IMR-90 (cell line): ENCODE results near the gene TOE1. TPM values are rescaled to one million over a fixed set of nuclear protein-coding genes. Genes with fewer than 3 reads are reported as not detected.

Experiments
- ATAC-seq: fragments of 200-7000 bp; cut with Tn5 transposase; 2 replicates; pipeline ENCODE4 v1.9.1; 2020; ENCODE audit warnings: low read depth, mild to moderate bottlenecking, moderate library complexity
- BruUV-seq: library from RNA; stranded (reverse); fragments of 400-500 nt; replicated peaks from 2 replicates; lab custom pipeline; 2021; lab: Mats Ljungman, UMichigan
- CTCF ChIA-PET: fragments of 300-600 bp; formaldehyde crosslinking; extraction: SDS; loops from one replicate; lab custom pipeline; 2021; ENCODE audit warnings: antibody characterized with exemption; lab: Yijun Ruan, JAX
- POLR2A ChIA-PET: fragments of 300-600 bp; sonication (Branson Sonifier 250); formaldehyde crosslinking; loops from one replicate; lab custom pipeline; 2022; ENCODE audit warnings: antibody characterized with exemption; ENCODE audit not compliant: unreplicated experiment; lab: Charles Lee
- DNase-seq: peaks from one replicate; pipeline ENCODE4 v3.0.0; 2013
- H2AFZ ChIP-seq: replicated peaks from 2 replicates; pipeline ENCODE3; 2013; ENCODE audit warnings: low read length, mild to moderate bottlenecking; ENCODE audit not compliant: poor library complexity
- H2AK5ac ChIP-seq: 2 replicates; pipeline ENCODE4 v1.6.1; 2013; ENCODE audit warnings: low read depth, low read length, inconsistent platforms
- H2AK9ac ChIP-seq: replicated peaks from 2 replicates; pipeline ENCODE3; 2013; ENCODE audit warnings: mild to moderate bottlenecking, low read depth, low read length, moderate library complexity; ENCODE audit not compliant: poor library complexity
- H2BK120ac ChIP-seq: 2 replicates; pipeline ENCODE4 v1.6.1; 2013; ENCODE audit warnings: low read depth, low read length, inconsistent platforms
- H2BK15ac ChIP-seq: 3 replicates; pipeline ENCODE4 v1.6.1; 2013; ENCODE audit warnings: low read depth, low read length, inconsistent platforms
- H2BK20ac ChIP-seq: 2 replicates; pipeline ENCODE4 v1.6.1; 2013; ENCODE audit warnings: low read depth, mild to moderate bottlenecking, inconsistent platforms, low read length, moderate library complexity
- H2BK5ac ChIP-seq: 2 replicates; pipeline ENCODE4 v1.6.1; 2013; ENCODE audit warnings: mild to moderate bottlenecking, low read depth, low read length, inconsistent platforms; ENCODE audit not compliant: poor library complexity, severe bottlenecking
- H3K14ac ChIP-seq: replicated peaks from 2 replicates; pipeline ENCODE4 v1.6.1; 2013; ENCODE audit warnings: low read depth, low read length, inconsistent platforms
- H3K18ac ChIP-seq: 2 replicates; pipeline ENCODE4 v1.6.1; 2013; ENCODE audit warnings: low read depth, low read length, control low read depth
- H3K23ac ChIP-seq: 2 replicates; pipeline ENCODE4 v1.6.1; 2013; ENCODE audit warnings: low read depth, low read length, inconsistent platforms
- H3K27ac ChIP-seq: 2 replicates; pipeline ENCODE4 v1.5.1; 2013; ENCODE audit warnings: mild to moderate bottlenecking, control low read depth, low read length; ENCODE audit not compliant: insufficient read depth
- H3K27me3 ChIP-seq: 2 replicates; pipeline ENCODE4 v1.6.1; 2013; ENCODE audit warnings: low read length; ENCODE audit not compliant: control insufficient read depth, insufficient read depth
- H3K36me3 ChIP-seq: 2 replicates; pipeline ENCODE4 v1.6.1; 2013; ENCODE audit warnings: low read length, mixed read lengths; ENCODE audit not compliant: control insufficient read depth, insufficient read depth
- H3K4ac ChIP-seq: 2 replicates; pipeline ENCODE4 v1.6.1; 2013; ENCODE audit warnings: low read depth, low read length, inconsistent platforms
- H3K4me1 ChIP-seq: 2 replicates; pipeline ENCODE4 v1.6.1; 2013; ENCODE audit warnings: low read length, mixed read lengths; ENCODE audit not compliant: control insufficient read depth, insufficient read depth
- H3K4me2 ChIP-seq: 2 replicates; pipeline ENCODE4 v1.6.1; 2013; ENCODE audit warnings: low read depth, mild to moderate bottlenecking, control low read depth, low read length, moderate library complexity
- H3K4me3 ChIP-seq: 2 replicates; pipeline ENCODE4 v1.5.1; 2013; ENCODE audit warnings: low read depth, mild to moderate bottlenecking, control low read depth, low read length, moderate library complexity; ENCODE audit not compliant: insufficient read depth
- H3K56ac ChIP-seq: 2 replicates; pipeline ENCODE4 v1.6.1; 2013; ENCODE audit warnings: low read length, inconsistent platforms; ENCODE audit not compliant: insufficient read depth; ENCODE audit errors: extremely low read depth
- H3K79me1 ChIP-seq, 2 experiments: 2 replicates each; pipeline ENCODE4 v1.6.1; 2013; ENCODE audit warnings: low read length in 2 of 2, inconsistent platforms in 1 of 2, low read depth in 1 of 2
- H3K9ac ChIP-seq: 2 replicates; pipeline ENCODE4 v1.6.1; 2013; ENCODE audit warnings: low read depth, low read length, control low read depth
- H3K9me1 ChIP-seq: 2 replicates; pipeline ENCODE4 v1.6.1; 2013; ENCODE audit warnings: low read length, inconsistent platforms; ENCODE audit not compliant: insufficient read depth
- H3K9me3 ChIP-seq: 2 replicates; pipeline ENCODE4 v1.6.1; 2013; ENCODE audit warnings: low read length; ENCODE audit not compliant: control insufficient read depth, insufficient read depth
- H4K20me1 ChIP-seq: 2 replicates; pipeline ENCODE4 v1.6.1; 2013; ENCODE audit warnings: low read length, inconsistent platforms; ENCODE audit not compliant: insufficient read depth
- H4K5ac ChIP-seq: 2 replicates; pipeline ENCODE4 v1.6.1; 2013; ENCODE audit warnings: mild to moderate bottlenecking, low read depth, low read length, control low read depth
- H4K8ac ChIP-seq, 2 experiments: 2 replicates each; pipeline ENCODE4 v1.6.1; 2013; ENCODE audit warnings: low read depth in 2 of 2, low read length in 2 of 2, control low read depth in 1 of 2, inconsistent platforms in 1 of 2
- H4K91ac ChIP-seq: 2 replicates; pipeline ENCODE4 v1.6.1; 2013; ENCODE audit warnings: low read depth, low read length, inconsistent platforms; ENCODE audit not compliant: insufficient read depth
- BHLHE40 ChIP-seq: fragments of 150-350 bp; IDR thresholded peaks from 2 replicates; pipeline ENCODE4 v1.6.1; 2016; ENCODE audit warnings: mild to moderate bottlenecking, low read depth, low read length
- CEBPB ChIP-seq: IDR thresholded peaks from 2 replicates; pipeline ENCODE4 v1.6.1; 2012; ENCODE audit warnings: low read depth, low read length, improper control_type of control experiment
- FOS ChIP-seq: fragments of 150-350 bp; IDR thresholded peaks from 2 replicates; pipeline ENCODE4 v1.6.1; 2016; ENCODE audit warnings: low read depth, low read length
- MAFK ChIP-seq: IDR thresholded peaks from 2 replicates; pipeline ENCODE4 v1.6.1; 2012; ENCODE audit warnings: low read depth, low read length, improper control_type of control experiment
- MAZ ChIP-seq: IDR thresholded peaks from 2 replicates; pipeline ENCODE4 v1.6.1; 2012; ENCODE audit warnings: low read depth, mild to moderate bottlenecking, low read length, improper control_type of control experiment, moderate library complexity, borderline replicate concordance
- MXI1 ChIP-seq: IDR thresholded peaks from 2 replicates; pipeline ENCODE4 v1.6.1; 2012; ENCODE audit warnings: low read depth, mild to moderate bottlenecking, low read length, moderate library complexity, borderline replicate concordance
- NFE2L2 ChIP-seq: fragments of 150-350 bp; IDR thresholded peaks from 2 replicates; pipeline ENCODE4 v1.6.1; 2016; ENCODE audit warnings: low read depth, mild to moderate bottlenecking, low read length
- POLR2A ChIP-seq: IDR thresholded peaks from 2 replicates; pipeline ENCODE4 v1.6.1; 2012; ENCODE audit warnings: mild to moderate bottlenecking, low read depth, low read length
- RAD21 ChIP-seq: IDR thresholded peaks from 2 replicates; pipeline ENCODE4 v1.6.1; 2012; ENCODE audit warnings: low read length, improper control_type of control experiment
- RCOR1 ChIP-seq: IDR thresholded peaks from 2 replicates; pipeline ENCODE4 v1.6.1; 2012; ENCODE audit warnings: mild to moderate bottlenecking, low read length, improper control_type of control experiment; ENCODE audit not compliant: insufficient replicate concordance
- RFX5 ChIP-seq: IDR thresholded peaks from 2 replicates; pipeline ENCODE4 v1.8.0; 2012; ENCODE audit warnings: low read depth, mild to moderate bottlenecking, low read length, moderate library complexity
- SMC3 ChIP-seq: fragments of 150-350 bp; IDR thresholded peaks from 2 replicates; pipeline ENCODE4 v1.6.1; 2016; ENCODE audit warnings: low read depth, mild to moderate bottlenecking, antibody characterized with exemption, low read length, moderate library complexity
- dilution Hi-C: fragments of 300-500 bp; cut with HindIII; formaldehyde crosslinking; loops from one replicate; pipeline ENCODE4 v1.14.3; 2018; ENCODE audit warnings: low sequenced_read_pairs; ENCODE audit not compliant: unreplicated experiment
- in situ Hi-C: fragments of 300-500 bp; cut with MboI; formaldehyde crosslinking; loops from 3 replicates; pipeline ENCODE4 v1.14.3; 2019; ENCODE audit warnings: low sequenced_read_pairs, inconsistent platforms, mixed read lengths
- intact Hi-C: fragments of 100-400 bp; cut with micrococcal nuclease; formaldehyde crosslinking; loops from 2 replicates; pipeline ENCODE4 v1.10.0; 2022
- polyA plus RNA-seq, 3 experiments: library from polyadenylated mRNA; depleted of rRNA; stranded (reverse); fragments of >200 nt; gene quantifications; 2 replicates each; pipeline ENCODE4 v1.2.3, GENCODE V29; 2012; ENCODE audit warnings: low replicate concordance in 1 of 3
- total RNA-seq: library from RNA; depleted of rRNA; stranded (reverse); fragments of >200 nt; gene quantifications from 2 replicates; pipeline ENCODE4 v1.2.3, GENCODE V29; 2012

TOE1 gene
- total and polyA plus RNA-seq, 2 of the 4 experiments (the other 2 are of a cell fraction) = 15.5 to 18.6 TPM

DNA sequence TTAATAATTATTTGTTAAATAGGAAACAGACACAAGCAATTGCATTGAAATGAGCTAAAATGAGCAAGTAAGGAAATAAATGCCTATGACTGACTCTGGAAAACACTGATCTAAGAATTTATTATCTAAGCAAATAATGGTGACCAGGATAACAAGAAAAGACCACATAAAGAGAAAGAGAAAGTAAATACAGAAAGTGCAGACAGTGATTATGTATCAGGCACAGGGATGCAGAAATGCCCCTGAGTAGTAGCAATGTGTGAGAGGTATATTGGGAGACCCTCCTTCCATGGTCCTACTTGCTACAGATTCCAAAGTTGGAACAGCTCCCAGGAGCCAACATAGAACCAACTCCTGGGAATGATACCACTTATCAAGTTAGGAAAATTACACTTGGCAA is 33.6 kb downstream of the TOE1 start:
- peaks cover 4% of the 10 kb centered on the region; the same call in 1 of the 2 replicates for H3K9me1 ChIP-seq
- in situ Hi-C loops = no loop called here
- H3K9ac ChIP-seq = no peak overlapping the region
- H4K5ac ChIP-seq = no peak overlapping the region
- H2BK20ac ChIP-seq = no peak overlapping the region
- intact Hi-C loops = no loop called here
- ChIA-PET CTCF (interaction anchor here (1.1 kb wide), 2 partner anchors 8 to 13 kb away, joined by 3 to 5 read pairs; no protein-coding TSS in a partner anchor), POLR2A (no interaction called here)
- TF ChIP-seq CEBPB (no peak), MXI1 (no peak), MAZ (no peak), RAD21 (no peak), FOS (no peak), RFX5 (no peak), RCOR1 (no peak), SMC3 (no peak), NFE2L2 (no peak), MAFK (no peak), BHLHE40 (no peak), POLR2A (no peak)
- H2BK120ac ChIP-seq = no peak overlapping the region
- no peak overlapping the region for H3K23ac ChIP-seq
- H4K91ac ChIP-seq = no peak overlapping the region
- no peak overlapping the region for H4K8ac ChIP-seq
- H4K20me1 ChIP-seq = no peaks in the 10 kb centered on the region
- H3K4ac ChIP-seq = no peak overlapping the region
- no peak overlapping the region for H3K27ac ChIP-seq
- no TSS peak for BruUV-seq
- H3K27me3 ChIP-seq = no peaks in the 10 kb centered on the region
- H2BK15ac ChIP-seq = no peak overlapping the region
- H2AK9ac ChIP-seq = no peak overlapping the region
- H2BK5ac ChIP-seq = no peak overlapping the region
- no peak overlapping the region for H3K18ac ChIP-seq
- H3K4me2 ChIP-seq = peak overlapping the region; percentile 80
- H2AK5ac ChIP-seq = no peak overlapping the region
- no peaks in the 10 kb centered on the region for H3K9me3 ChIP-seq
- H3K4me3 ChIP-seq = no peak overlapping the region
- dilution Hi-C loops = no loop called here
- no peaks in the 10 kb centered on the region for H3K79me1 ChIP-seq
- DNase-seq (no peak), ATAC-seq (peak; percentile 44; the same call in 1 of the 2 replicates)
- H3K56ac ChIP-seq = no peak overlapping the region
- no peaks in the 10 kb centered on the region; the same call in 1 of the 2 replicates for H3K4me1 ChIP-seq
- H3K14ac ChIP-seq = no peak overlapping the region
- H3K36me3 ChIP-seq = no peaks in the 10 kb centered on the region
- no peak overlapping the region for H2AFZ ChIP-seq
